SK-N-SH treated with all-trans-retinoic acid at 6 μM for 48 hours (cell line): ENCODE data around the gene FBLN5.

Source experiments
- ATAC-seq: fragments of 200-7000 bp; cut with Tn5 transposase; 3 replicates; pipeline ENCODE4 v1.9.1; 2020; ENCODE audit warnings: mild to moderate bottlenecking, moderate library complexity
- ARNTL ChIP-seq: fragments of 450-650 bp; formaldehyde crosslinking; IDR thresholded peaks from 2 replicates; pipeline ENCODE4 v1.5.0; 2020; ENCODE audit warnings: low read depth, mild to moderate bottlenecking, moderate library complexity, borderline replicate concordance
- BACH2 ChIP-seq: fragments of 250-450 bp; sonication (Bioruptor Pico); IDR thresholded peaks from 2 replicates; pipeline ENCODE4 v1.9.0; 2021; ENCODE audit warnings: mild to moderate bottlenecking, borderline replicate concordance
- CREB5 ChIP-seq: fragments of 250-450 bp; sonication (Bioruptor Pico); IDR thresholded peaks from 2 replicates; pipeline ENCODE4 v1.5.1; 2020; ENCODE audit warnings: low read depth, mild to moderate bottlenecking, moderate library complexity
- CSRNP3 ChIP-seq: fragments of 250-450 bp; sonication (Bioruptor Pico); IDR thresholded peaks from 2 replicates; pipeline ENCODE4 v1.5.1; 2021; ENCODE audit warnings: mild to moderate bottlenecking, moderate library complexity
- ESRRG ChIP-seq: fragments of 250-450 bp; sonication (Bioruptor Pico); IDR thresholded peaks from 2 replicates; pipeline ENCODE4 v1.6.1; 2021; ENCODE audit warnings: mild to moderate bottlenecking
- ISL1 ChIP-seq: fragments of 250-450 bp; sonication (Bioruptor Pico); IDR thresholded peaks from 2 replicates; pipeline ENCODE4 v2.1.2; 2022; ENCODE audit warnings: mild to moderate bottlenecking, moderate library complexity
- OSR1 ChIP-seq: fragments of 250-450 bp; sonication (Bioruptor Pico); IDR thresholded peaks from 2 replicates; pipeline ENCODE4 v1.8.0; 2022; ENCODE audit warnings: moderate library complexity, mild to moderate bottlenecking, inconsistent platforms
- PATZ1 ChIP-seq: fragments of 250-450 bp; sonication (Bioruptor Pico); IDR thresholded peaks from 2 replicates; pipeline ENCODE4 v1.8.0; 2020; ENCODE audit warnings: mild to moderate bottlenecking, moderate library complexity, borderline replicate concordance
- PPARA ChIP-seq: fragments of 250-450 bp; sonication (Bioruptor Pico); IDR thresholded peaks from 2 replicates; pipeline ENCODE4 v1.5.0; 2020; ENCODE audit warnings: mild to moderate bottlenecking, borderline replicate concordance
- SNAI2 ChIP-seq: fragments of 250-450 bp; sonication (Bioruptor Pico); IDR thresholded peaks from 2 replicates; pipeline ENCODE4 v1.5.0; 2020; ENCODE audit warnings: mild to moderate bottlenecking, moderate library complexity
- TCF4 ChIP-seq: fragments of 250-450 bp; sonication (Bioruptor Pico); IDR thresholded peaks from 2 replicates; pipeline ENCODE4 v1.8.0; 2021; ENCODE audit warnings: mild to moderate bottlenecking, moderate library complexity, borderline replicate concordance
- ZC3H10 ChIP-seq: fragments of 250-450 bp; sonication (Bioruptor Pico); IDR thresholded peaks from 2 replicates; pipeline ENCODE4 v1.5.1; 2021; ENCODE audit warnings: mild to moderate bottlenecking, moderate library complexity
- ZFP3 ChIP-seq: fragments of 250-450 bp; sonication (Bioruptor Pico); IDR thresholded peaks from 2 replicates; pipeline ENCODE4 v1.5.0; 2020; ENCODE audit warnings: mild to moderate bottlenecking, moderate library complexity
- ZFP30 ChIP-seq: fragments of 450-650 bp; formaldehyde crosslinking; IDR thresholded peaks from 2 replicates; pipeline ENCODE4 v1.5.0; 2022; ENCODE audit warnings: mild to moderate bottlenecking, moderate library complexity
- ZNF565 ChIP-seq: fragments of 450-650 bp; formaldehyde crosslinking; conservative IDR thresholded peaks from 2 replicates; pipeline ENCODE4 v1.5.0; 2020; ENCODE audit warnings: low read depth, mild to moderate bottlenecking, moderate library complexity
- ZNF70 ChIP-seq: fragments of 450-650 bp; formaldehyde crosslinking; IDR thresholded peaks from 2 replicates; pipeline ENCODE4 v1.5.0; 2020; ENCODE audit warnings: mild to moderate bottlenecking, moderate library complexity
- ZNF8 ChIP-seq: fragments of 450-650 bp; formaldehyde crosslinking; IDR thresholded peaks from 2 replicates; pipeline ENCODE4 v1.5.0; 2020; ENCODE audit warnings: mild to moderate bottlenecking, moderate library complexity
- TF ChIP-seq, protein P1 (sequence below): fragments of 250-450 bp; sonication (Bioruptor Pico); IDR thresholded peaks from 2 replicates; pipeline ENCODE4 v1.5.0; 2020; ENCODE audit warnings: mild to moderate bottlenecking, moderate library complexity
- TF ChIP-seq, protein P2 (sequence below): fragments of 250-450 bp; sonication (Bioruptor Pico); IDR thresholded peaks from 2 replicates; pipeline ENCODE4 v1.8.0; 2021; ENCODE audit warnings: low read depth, mild to moderate bottlenecking, moderate library complexity, borderline replicate concordance

FBLN5 gene

DNA sequence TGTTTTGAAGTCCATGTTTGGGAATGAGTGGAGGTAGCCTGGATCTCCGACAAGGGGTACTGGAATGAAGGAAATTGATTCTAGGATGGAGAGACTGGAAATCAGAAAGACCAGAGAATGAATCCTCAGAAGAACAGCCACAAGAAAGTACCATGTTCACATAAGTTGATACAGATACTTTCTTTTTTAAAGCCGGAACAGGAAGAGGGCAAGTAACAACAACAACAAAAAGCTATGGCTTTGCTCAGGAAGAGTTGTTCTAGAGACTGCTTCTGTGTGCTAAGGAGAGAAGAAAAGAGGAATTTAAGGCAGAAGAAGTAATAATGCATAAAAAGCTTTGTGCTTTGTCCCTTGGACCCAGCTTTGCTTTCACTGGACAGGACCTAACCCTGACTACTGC lies 86.4 kb downstream of the FBLN5 start (continued):
- no peak for TF ChIP-seq ARNTL (CRISPR knock-in tag)
- no peak for TF ChIP-seq ZFP3 (CRISPR knock-in tag)
- no peak for TF ChIP-seq ZC3H10

DNA sequence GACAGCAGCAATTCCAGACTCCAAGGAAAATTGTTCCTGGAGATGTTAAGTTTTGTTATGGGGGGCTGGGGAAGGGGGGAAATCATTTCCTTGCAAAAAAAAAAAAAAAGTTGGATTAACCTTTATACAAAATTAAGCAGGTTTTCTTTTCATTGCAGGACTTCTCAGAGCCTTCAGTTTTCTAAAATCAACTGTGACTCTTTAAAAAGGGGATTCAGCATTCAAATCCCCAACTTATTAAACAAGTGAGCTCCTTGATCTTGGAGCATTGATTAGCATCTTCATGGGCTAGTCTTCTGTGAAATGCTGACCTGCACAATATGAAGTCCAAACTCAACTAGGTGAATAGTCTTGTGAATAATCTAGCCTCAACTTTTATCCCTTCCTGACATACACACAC lies 87.3 kb downstream of the FBLN5 start:
- TF ChIP-seq ESRRG (CRISPR knock-in tag) (no peak), ZFP3 (CRISPR knock-in tag) (no peak), PPARA (CRISPR knock-in tag) (no peak), CREB5 (CRISPR knock-in tag) (no peak), OSR1 (no peak), ARNTL (CRISPR knock-in tag) (no peak), CSRNP3 (CRISPR knock-in tag) (no peak), ZNF565 (CRISPR knock-in tag) (no peak), ZNF8 (CRISPR knock-in tag) (no peak), TCF4 (CRISPR knock-in tag) (no peak), PATZ1 (CRISPR knock-in tag) (no peak)
- TF ChIP-seq, protein P1, sequence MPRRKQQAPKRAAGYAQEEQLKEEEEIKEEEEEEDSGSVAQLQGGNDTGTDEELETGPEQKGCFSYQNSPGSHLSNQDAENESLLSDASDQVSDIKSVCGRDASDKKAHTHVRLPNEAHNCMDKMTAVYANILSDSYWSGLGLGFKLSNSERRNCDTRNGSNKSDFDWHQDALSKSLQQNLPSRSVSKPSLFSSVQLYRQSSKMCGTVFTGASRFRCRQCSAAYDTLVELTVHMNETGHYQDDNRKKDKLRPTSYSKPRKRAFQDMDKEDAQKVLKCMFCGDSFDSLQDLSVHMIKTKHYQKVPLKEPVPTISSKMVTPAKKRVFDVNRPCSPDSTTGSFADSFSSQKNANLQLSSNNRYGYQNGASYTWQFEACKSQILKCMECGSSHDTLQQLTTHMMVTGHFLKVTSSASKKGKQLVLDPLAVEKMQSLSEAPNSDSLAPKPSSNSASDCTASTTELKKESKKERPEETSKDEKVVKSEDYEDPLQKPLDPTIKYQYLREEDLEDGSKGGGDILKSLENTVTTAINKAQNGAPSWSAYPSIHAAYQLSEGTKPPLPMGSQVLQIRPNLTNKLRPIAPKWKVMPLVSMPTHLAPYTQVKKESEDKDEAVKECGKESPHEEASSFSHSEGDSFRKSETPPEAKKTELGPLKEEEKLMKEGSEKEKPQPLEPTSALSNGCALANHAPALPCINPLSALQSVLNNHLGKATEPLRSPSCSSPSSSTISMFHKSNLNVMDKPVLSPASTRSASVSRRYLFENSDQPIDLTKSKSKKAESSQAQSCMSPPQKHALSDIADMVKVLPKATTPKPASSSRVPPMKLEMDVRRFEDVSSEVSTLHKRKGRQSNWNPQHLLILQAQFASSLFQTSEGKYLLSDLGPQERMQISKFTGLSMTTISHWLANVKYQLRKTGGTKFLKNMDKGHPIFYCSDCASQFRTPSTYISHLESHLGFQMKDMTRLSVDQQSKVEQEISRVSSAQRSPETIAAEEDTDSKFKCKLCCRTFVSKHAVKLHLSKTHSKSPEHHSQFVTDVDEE (CRISPR knock-in tag), result no peak
- no peak for ATAC-seq

GRCh38 chr14:91858536-91859275 lies 88.8 kb downstream of the FBLN5 start:
- TF ChIP-seq ZNF565 (CRISPR knock-in tag), result no peak
- ATAC-seq, result peak; percentile 49

DNA sequence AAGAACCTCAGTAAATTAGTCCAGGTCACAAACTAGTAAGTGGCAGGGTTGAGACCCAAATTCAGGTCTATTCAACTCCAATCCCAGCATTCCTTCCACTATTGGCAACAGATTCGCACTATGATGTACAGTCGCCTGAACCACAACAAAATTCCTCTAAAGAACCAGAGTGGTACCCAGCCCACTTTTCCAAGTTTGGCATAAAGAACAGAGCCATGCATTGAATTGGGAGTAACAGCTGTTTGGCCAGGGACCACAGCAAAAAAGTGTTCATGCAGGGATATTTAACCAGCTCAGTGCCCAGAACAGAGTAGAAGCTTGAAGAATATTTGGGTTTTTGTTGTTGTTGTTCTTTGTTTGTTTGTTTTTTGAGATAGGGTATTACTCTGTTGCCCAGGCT lies 89.9 kb downstream of the FBLN5 start:
- no peak for ATAC-seq

More for the DNA sequence above, 89.9 kb downstream of the FBLN5 start:
- no peak for TF ChIP-seq ISL1 (CRISPR knock-in tag)
- no peak for TF ChIP-seq ZFP3 (CRISPR knock-in tag)
- no peak for TF ChIP-seq ZNF70
- no peak for TF ChIP-seq ZFP30 (CRISPR knock-in tag)
- no peak for TF ChIP-seq ZNF565 (CRISPR knock-in tag)
- TF ChIP-seq SNAI2 (CRISPR knock-in tag), result no peak
- TF ChIP-seq, protein P2, sequence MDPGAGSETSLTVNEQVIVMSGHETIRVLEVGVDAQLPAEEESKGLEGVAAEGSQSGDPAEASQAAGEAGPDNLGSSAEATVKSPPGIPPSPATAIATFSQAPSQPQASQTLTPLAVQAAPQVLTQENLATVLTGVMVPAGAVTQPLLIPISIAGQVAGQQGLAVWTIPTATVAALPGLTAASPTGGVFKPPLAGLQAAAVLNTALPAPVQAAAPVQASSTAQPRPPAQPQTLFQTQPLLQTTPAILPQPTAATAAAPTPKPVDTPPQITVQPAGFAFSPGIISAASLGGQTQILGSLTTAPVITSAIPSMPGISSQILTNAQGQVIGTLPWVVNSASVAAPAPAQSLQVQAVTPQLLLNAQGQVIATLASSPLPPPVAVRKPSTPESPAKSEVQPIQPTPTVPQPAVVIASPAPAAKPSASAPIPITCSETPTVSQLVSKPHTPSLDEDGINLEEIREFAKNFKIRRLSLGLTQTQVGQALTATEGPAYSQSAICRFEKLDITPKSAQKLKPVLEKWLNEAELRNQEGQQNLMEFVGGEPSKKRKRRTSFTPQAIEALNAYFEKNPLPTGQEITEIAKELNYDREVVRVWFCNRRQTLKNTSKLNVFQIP, result no peak
- TF ChIP-seq, protein P1 (CRISPR knock-in tag), result no peak
- no peak for TF ChIP-seq ARNTL (CRISPR knock-in tag)
- TF ChIP-seq BACH2, result no peak
